B cell (primary cell): Measurements from ENCODE around the gene NMNAT3. TPM values are rescaled to one million over a fixed set of nuclear protein-coding genes. Genes with fewer than 3 reads are reported as not detected.

Source experiments
- ATAC-seq: fragments of 200-7000 bp; cut with Tn5 transposase; one replicate; pipeline ENCODE4 v1.10.0; 2021; ENCODE audit warnings: low read depth, mild to moderate bottlenecking, moderate number of reproducible peaks, moderate library complexity
- CTCF ChIA-PET: fragments of 350-600 bp; sonication (Branson Sonifier 250); formaldehyde crosslinking; loops from one replicate; lab custom pipeline; 2021; ENCODE audit warnings: antibody characterized with exemption, inconsistent platforms; lab: Charles Lee
- POLR2A ChIA-PET: fragments of 350-600 bp; sonication (Branson Sonifier 250); formaldehyde crosslinking; loops from one replicate; lab custom pipeline; 2021; ENCODE audit warnings: antibody characterized with exemption; lab: Charles Lee
- DNase-seq: peaks from one replicate; pipeline ENCODE4 v3.0.0; 2013
- H2AFZ ChIP-seq: 2 replicates; pipeline ENCODE4 v1.6.1; 2012; ENCODE audit warnings: mild to moderate bottlenecking, low read depth, low read length; ENCODE audit not compliant: insufficient read depth, poor library complexity, severe bottlenecking
- H3K27ac ChIP-seq, 2 donors: 1 replicate in 1 of 2; 2 replicates in 1 of 2; pipeline ENCODE4 v1.5.1; 2012 to 2013; ENCODE audit warnings: low read length in 2 of 2, mild to moderate bottlenecking in 2 of 2, moderate library complexity in 1 of 2
- H3K27me3 ChIP-seq, 4 experiments: fragments of 200-600 bp in 1 of 4; sonication (generic) in 1 of 4; replicated peaks in 1 of 4; 1 replicate in 2 of 4; 2 replicates in 2 of 4; pipeline versions ENCODE4 v1.6.1 to v1.7.0; 2013 to 2016; ENCODE audit warnings: low read length in 3 of 4, mild to moderate bottlenecking in 2 of 4, mixed read lengths in 1 of 4, moderate library complexity in 1 of 4; ENCODE audit not compliant: insufficient read depth in 4 of 4, control insufficient read depth in 3 of 4; ENCODE audit errors: control extremely low read depth in 1 of 4
- H3K36me3 ChIP-seq, 2 experiments: replicated peaks in 1 of 2; 1 replicate in 1 of 2; 2 replicates in 1 of 2; pipeline versions ENCODE4 v1.6.1 to v1.7.1; 2013; ENCODE audit warnings: low read length in 1 of 2; ENCODE audit not compliant: insufficient read depth in 2 of 2, control insufficient read depth in 1 of 2; ENCODE audit errors: control extremely low read depth in 1 of 2, extremely low read depth in 1 of 2
- H3K4me1 ChIP-seq, 2 donors: fragments of 200-600 bp in 1 of 2; sonication (generic) in 1 of 2; 1 replicate in 1 of 2; 2 replicates in 1 of 2; pipeline versions ENCODE4 v1.5.1 to v1.6.1; 2013 to 2017; ENCODE audit warnings: low read length in 2 of 2; ENCODE audit not compliant: control insufficient read depth in 2 of 2, insufficient read depth in 2 of 2
- H3K4me2 ChIP-seq: replicated peaks from 2 replicates; pipeline ENCODE3; 2012; ENCODE audit warnings: mild to moderate bottlenecking, low read depth, low read length; ENCODE audit not compliant: poor library complexity, severe bottlenecking
- H3K4me3 ChIP-seq, 5 experiments: fragments of 200-600 bp in 1 of 5; sonication (generic) in 1 of 5; 1 replicate in 3 of 5; 2 replicates in 2 of 5; pipeline versions ENCODE4 v1.5.1 to v1.7.0; 2011 to 2016; ENCODE audit warnings: low read length in 4 of 5, mild to moderate bottlenecking in 4 of 5, low read depth in 2 of 5, control low read depth in 1 of 5, moderate library complexity in 1 of 5; ENCODE audit not compliant: insufficient read depth in 1 of 5; ENCODE audit errors: control extremely low read depth in 1 of 5, extremely low read depth in 1 of 5
- H3K79me2 ChIP-seq: fragments of 200-600 bp; sonication (generic); one replicate; pipeline ENCODE4 v1.6.0; 2016; ENCODE audit warnings: low read length; ENCODE audit not compliant: control insufficient read depth, insufficient read depth
- H3K9ac ChIP-seq: fragments of 200-600 bp; sonication (generic); 2 replicates; pipeline ENCODE4 v1.6.1; 2017; ENCODE audit warnings: mild to moderate bottlenecking, low read length, moderate library complexity
- H3K9me3 ChIP-seq, 3 donors: one replicate each; pipeline versions ENCODE4 v1.6.1 to v1.7.1; 2013; ENCODE audit warnings: low read length in 2 of 3; ENCODE audit not compliant: control insufficient read depth in 2 of 3, insufficient read depth in 1 of 3; ENCODE audit errors: control extremely low read depth in 1 of 3
- H4K20me1 ChIP-seq: 2 replicates; pipeline ENCODE4 v1.6.0; 2012; ENCODE audit warnings: mild to moderate bottlenecking, low read length; ENCODE audit not compliant: insufficient read depth, control insufficient read depth, poor library complexity, severe bottlenecking
- H3K27ac Mint-ChIP-seq: one replicate; pipeline ENCODE4 v1.8.0; 2021; ENCODE audit warnings: mixed read lengths
- H3K27me3 Mint-ChIP-seq: one replicate; pipeline ENCODE4 v1.8.0; 2021; ENCODE audit warnings: mixed read lengths
- H3K4me1 Mint-ChIP-seq: one replicate; pipeline ENCODE4 v1.8.0; 2021; ENCODE audit warnings: mixed read lengths
- H3K4me3 Mint-ChIP-seq: one replicate; pipeline ENCODE4 v1.8.0; 2021; ENCODE audit warnings: mixed read lengths
- H3K9me3 Mint-ChIP-seq: one replicate; pipeline ENCODE4 v1.8.0; 2022; ENCODE audit warnings: mixed read lengths; ENCODE audit not compliant: insufficient read depth
- EZH2 ChIP-seq: IDR thresholded peaks from 2 replicates; pipeline ENCODE4 v1.6.1; 2012; ENCODE audit warnings: borderline replicate concordance, low read depth, mild to moderate bottlenecking, moderate library complexity, low read length; ENCODE audit not compliant: insufficient read depth, poor library complexity, severe bottlenecking
- WGBS: methylation state at CpG from one replicate; pipeline ENCODE4 v1.1.5; 2013; ENCODE audit warnings: missing lambda C conversion rate; ENCODE audit not compliant: insufficient coverage; 5-methylcytosine and 5-hydroxymethylcytosine counted together
- intact Hi-C: fragments of 100-400 bp; cut with micrococcal nuclease; formaldehyde crosslinking; loops from one replicate; pipeline ENCODE4 v1.10.0; 2022
- polyA plus RNA-seq: library from polyadenylated mRNA; depleted of rRNA; stranded (reverse); fragments of >200 nt; gene quantifications from 2 replicates; pipeline ENCODE4 v1.2.3, GENCODE V29; 2012
- total RNA-seq, 2 donors: library from RNA; stranded (reverse); fragments of 120-200 nt in 1 of 2; gene quantifications; 1 replicate in 1 of 2; 2 replicates in 1 of 2; pipeline versions ENCODE4 v1.2.3 to v1.2.4, GENCODE V29; 2013 to 2022
- TF ChIP-seq, protein P1 (sequence below): fragments of 200-600 bp; IDR thresholded peaks from one replicate; pipeline ENCODE4 v1.8.0; 2022; ENCODE audit warnings: antibody characterized with exemption, mild to moderate bottlenecking

The NMNAT3 gene
- total and polyA plus RNA-seq, 2 donors (not counting 1 experiment from before 2014, with no cell fraction given), result 1.9 to 3.3 TPM

- CTCF ChIA-PET, result no interaction called here
- 86% methylated on average over 2 of the region's 6 CpGs for WGBS
These were observed 3.1 kb downstream of the NMNAT3 start for GRCh38 chr3:139674571-139675260.

DNA sequence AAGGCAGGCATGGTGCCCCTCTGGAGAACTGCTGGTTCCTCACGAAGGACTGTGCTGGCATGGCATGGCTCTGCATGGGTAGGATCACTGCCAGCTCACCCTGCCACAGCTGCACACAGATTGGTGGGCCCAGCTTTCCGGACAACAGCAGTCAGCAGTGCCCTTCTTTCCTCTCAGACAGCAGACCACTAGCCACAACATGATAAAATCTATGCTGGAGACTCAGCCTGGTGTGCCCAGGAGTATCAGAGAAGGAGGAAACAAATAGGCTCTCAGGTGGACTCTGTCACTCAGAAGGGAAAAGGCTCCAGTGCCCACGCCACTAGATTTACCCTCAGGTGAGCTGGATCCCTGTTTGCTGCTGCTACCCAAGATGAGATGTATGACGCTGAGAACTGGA lies 4.9 kb downstream of the NMNAT3 start:
- H3K36me3 ChIP-seq, result no peaks in the 10 kb centered on the region
- no peak overlapping the region for H3K27ac ChIP-seq
- H3K27me3 ChIP-seq, result peaks cover 0 to 5% (median 2%) of the 10 kb centered on the region in 4 experiments
- Mint-ChIP-seq H3K4me3 (no peak overlapping the region), H3K4me1 (peaks cover 7% of the 10 kb centered on the region), H3K9me3 (no peaks in the 10 kb centered on the region), H3K27me3 (peaks cover 6% of the 10 kb centered on the region), H3K27ac (no peak overlapping the region)
- POLR2A ChIA-PET, result no interaction called here
- 86% methylated on average over 4 of the region's 4 CpGs for WGBS
- no peaks in the 10 kb centered on the region for H4K20me1 ChIP-seq
- CTCF ChIA-PET, result no interaction called here
- ATAC-seq (no peak), DNase-seq (no peak)
- no peak for TF ChIP-seq EZH2
- TF ChIP-seq, protein P1, sequence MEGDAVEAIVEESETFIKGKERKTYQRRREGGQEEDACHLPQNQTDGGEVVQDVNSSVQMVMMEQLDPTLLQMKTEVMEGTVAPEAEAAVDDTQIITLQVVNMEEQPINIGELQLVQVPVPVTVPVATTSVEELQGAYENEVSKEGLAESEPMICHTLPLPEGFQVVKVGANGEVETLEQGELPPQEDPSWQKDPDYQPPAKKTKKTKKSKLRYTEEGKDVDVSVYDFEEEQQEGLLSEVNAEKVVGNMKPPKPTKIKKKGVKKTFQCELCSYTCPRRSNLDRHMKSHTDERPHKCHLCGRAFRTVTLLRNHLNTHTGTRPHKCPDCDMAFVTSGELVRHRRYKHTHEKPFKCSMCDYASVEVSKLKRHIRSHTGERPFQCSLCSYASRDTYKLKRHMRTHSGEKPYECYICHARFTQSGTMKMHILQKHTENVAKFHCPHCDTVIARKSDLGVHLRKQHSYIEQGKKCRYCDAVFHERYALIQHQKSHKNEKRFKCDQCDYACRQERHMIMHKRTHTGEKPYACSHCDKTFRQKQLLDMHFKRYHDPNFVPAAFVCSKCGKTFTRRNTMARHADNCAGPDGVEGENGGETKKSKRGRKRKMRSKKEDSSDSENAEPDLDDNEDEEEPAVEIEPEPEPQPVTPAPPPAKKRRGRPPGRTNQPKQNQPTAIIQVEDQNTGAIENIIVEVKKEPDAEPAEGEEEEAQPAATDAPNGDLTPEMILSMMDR, result no peak
- no peaks in the 10 kb centered on the region for H3K9me3 ChIP-seq
- intact Hi-C loops, result loop anchor here (10.0 kb wide), 1 partner anchor 758 kb away; no protein-coding TSS in a partner anchor
- no peak overlapping the region for H3K9ac ChIP-seq
- no peak overlapping the region for H3K4me3 ChIP-seq
- no peak overlapping the region for H2AFZ ChIP-seq
- peaks cover 4 to 7% of the 10 kb centered on the region in 2 donors for H3K4me1 ChIP-seq
- H3K79me2 ChIP-seq, result no peaks in the 10 kb centered on the region
- no peak overlapping the region for H3K4me2 ChIP-seq

More at GRCh38 chr3:139674571-139675260, 3.1 kb downstream of the NMNAT3 start:
- intact Hi-C loops, result loop anchor here (5.0 to 10.0 kb wide), 2 partner anchors 287 to 760 kb away; partner anchors contain the start of gene COPB2
- no peak overlapping the region for H3K27ac ChIP-seq
- H3K36me3 ChIP-seq, result no peaks in the 10 kb centered on the region
- no peaks in the 10 kb centered on the region for H3K9me3 Mint-ChIP-seq
- ATAC-seq, result no peak
- no peak overlapping the region for H3K4me3 Mint-ChIP-seq
- no peak overlapping the region for H3K4me2 ChIP-seq
- DNase-seq, result no peak
- POLR2A ChIA-PET, result no interaction called here
- H3K4me1 ChIP-seq, result peaks cover 4 to 12% of the 10 kb centered on the region in 2 donors
- no peak overlapping the region for H3K9ac ChIP-seq
- peaks cover 9% of the 10 kb centered on the region for H3K4me1 Mint-ChIP-seq
- no peak overlapping the region for H3K27ac Mint-ChIP-seq
- no peaks in the 10 kb centered on the region for H4K20me1 ChIP-seq
- H2AFZ ChIP-seq, result no peak overlapping the region
- no peaks in the 10 kb centered on the region for H3K79me2 ChIP-seq
- H3K27me3 Mint-ChIP-seq, result peaks cover 12% of the 10 kb centered on the region
- no peaks in the 10 kb centered on the region for H3K9me3 ChIP-seq
- H3K27me3 ChIP-seq, result peaks cover 0 to 5% (median 2%) of the 10 kb centered on the region in 4 experiments
- TF ChIP-seq, protein P1, result no peak
- TF ChIP-seq EZH2, result no peak
- H3K4me3 ChIP-seq, result no peak overlapping the region
